ENCODE data around the gene PSD2.

Gene PSD2

DNA sequence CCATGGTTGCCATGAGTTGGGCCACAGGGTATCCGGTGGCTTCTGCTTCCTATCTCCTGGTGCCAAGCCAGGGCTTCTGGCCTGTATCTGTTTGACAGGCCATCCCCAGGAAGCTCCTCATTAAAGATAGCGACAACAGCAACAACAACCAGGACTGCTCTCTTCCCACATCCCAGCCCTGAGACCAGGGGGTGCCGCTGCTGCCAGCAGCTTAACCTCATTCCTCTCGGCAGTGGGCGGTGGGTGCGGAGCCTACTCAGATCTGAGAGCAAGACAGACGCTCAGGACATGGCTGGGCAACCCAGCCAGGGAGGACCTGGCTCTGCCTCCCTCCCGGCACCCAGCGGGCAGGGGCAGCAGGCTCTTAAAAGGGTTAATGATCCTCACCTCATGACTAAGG is 98.3 kb downstream of the PSD2 start:
- TF ChIP-seq, protein P1, sequence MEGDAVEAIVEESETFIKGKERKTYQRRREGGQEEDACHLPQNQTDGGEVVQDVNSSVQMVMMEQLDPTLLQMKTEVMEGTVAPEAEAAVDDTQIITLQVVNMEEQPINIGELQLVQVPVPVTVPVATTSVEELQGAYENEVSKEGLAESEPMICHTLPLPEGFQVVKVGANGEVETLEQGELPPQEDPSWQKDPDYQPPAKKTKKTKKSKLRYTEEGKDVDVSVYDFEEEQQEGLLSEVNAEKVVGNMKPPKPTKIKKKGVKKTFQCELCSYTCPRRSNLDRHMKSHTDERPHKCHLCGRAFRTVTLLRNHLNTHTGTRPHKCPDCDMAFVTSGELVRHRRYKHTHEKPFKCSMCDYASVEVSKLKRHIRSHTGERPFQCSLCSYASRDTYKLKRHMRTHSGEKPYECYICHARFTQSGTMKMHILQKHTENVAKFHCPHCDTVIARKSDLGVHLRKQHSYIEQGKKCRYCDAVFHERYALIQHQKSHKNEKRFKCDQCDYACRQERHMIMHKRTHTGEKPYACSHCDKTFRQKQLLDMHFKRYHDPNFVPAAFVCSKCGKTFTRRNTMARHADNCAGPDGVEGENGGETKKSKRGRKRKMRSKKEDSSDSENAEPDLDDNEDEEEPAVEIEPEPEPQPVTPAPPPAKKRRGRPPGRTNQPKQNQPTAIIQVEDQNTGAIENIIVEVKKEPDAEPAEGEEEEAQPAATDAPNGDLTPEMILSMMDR (IDR thresholded peaks at IDR 0.05; ENCODE audit: insufficient read depth, low read length): no peak
- TF ChIP-seq GABPA (IDR thresholded peaks at IDR 0.05; ENCODE audit: low read depth) (no peak), SPI1 (IDR thresholded peaks at IDR 0.05; ENCODE audit: borderline replicate concordance, low read depth) (no peak), POLR2AphosphoS5 (IDR thresholded peaks at IDR 0.05; ENCODE audit: low read depth) (no peak)
- TF ChIP-seq, protein P2, sequence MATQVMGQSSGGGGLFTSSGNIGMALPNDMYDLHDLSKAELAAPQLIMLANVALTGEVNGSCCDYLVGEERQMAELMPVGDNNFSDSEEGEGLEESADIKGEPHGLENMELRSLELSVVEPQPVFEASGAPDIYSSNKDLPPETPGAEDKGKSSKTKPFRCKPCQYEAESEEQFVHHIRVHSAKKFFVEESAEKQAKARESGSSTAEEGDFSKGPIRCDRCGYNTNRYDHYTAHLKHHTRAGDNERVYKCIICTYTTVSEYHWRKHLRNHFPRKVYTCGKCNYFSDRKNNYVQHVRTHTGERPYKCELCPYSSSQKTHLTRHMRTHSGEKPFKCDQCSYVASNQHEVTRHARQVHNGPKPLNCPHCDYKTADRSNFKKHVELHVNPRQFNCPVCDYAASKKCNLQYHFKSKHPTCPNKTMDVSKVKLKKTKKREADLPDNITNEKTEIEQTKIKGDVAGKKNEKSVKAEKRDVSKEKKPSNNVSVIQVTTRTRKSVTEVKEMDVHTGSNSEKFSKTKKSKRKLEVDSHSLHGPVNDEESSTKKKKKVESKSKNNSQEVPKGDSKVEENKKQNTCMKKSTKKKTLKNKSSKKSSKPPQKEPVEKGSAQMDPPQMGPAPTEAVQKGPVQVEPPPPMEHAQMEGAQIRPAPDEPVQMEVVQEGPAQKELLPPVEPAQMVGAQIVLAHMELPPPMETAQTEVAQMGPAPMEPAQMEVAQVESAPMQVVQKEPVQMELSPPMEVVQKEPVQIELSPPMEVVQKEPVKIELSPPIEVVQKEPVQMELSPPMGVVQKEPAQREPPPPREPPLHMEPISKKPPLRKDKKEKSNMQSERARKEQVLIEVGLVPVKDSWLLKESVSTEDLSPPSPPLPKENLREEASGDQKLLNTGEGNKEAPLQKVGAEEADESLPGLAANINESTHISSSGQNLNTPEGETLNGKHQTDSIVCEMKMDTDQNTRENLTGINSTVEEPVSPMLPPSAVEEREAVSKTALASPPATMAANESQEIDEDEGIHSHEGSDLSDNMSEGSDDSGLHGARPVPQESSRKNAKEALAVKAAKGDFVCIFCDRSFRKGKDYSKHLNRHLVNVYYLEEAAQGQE (IDR thresholded peaks at IDR 0.05; ENCODE audit: insufficient replicate concordance, low read depth): no peak
- Histone ChIP-seq H3K4me3 (replicated peaks; ENCODE audit: insufficient read depth, low read length) (no peak overlapping the region), H3K27ac (replicated peaks) (no peak overlapping the region), H3K27me3 (ENCODE audit: insufficient read depth, poor library complexity, severe bottlenecking) (no peaks in the 10 kb centered on the region)
- no peak for DNase-seq (ENCODE audit: low read depth in 1 of 2, low spot score in 1 of 2)

Measured in HL-60 (cell line).